Measurements from ENCODE around the gene PLEK. TPM values are rescaled to one million over a fixed set of nuclear protein-coding genes. Genes with fewer than 3 reads are reported as not detected.
A peak's percentile ranks its signal among the peaks of the same experiment; 100 is the strongest.

The PLEK gene
- polyA plus RNA-seq, 1 donor: 8.0 TPM

DNA sequence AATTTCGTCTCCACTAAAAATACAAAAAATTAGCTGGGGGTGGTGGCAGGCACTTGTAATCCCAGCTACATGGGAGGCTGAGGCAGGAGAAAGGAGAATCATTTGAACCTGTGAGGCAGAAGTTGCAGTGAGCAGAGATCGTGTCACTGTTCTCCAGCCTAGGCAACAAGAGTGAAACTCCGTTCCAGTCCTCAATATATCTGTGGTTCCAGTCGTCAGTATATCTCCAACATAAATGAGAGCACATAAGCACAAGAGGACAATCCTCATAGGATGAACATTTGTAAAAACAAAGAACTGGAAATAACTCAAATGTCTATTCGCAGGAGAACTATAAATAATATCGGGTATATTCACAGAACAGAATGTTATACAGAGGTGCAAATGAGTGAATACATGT lies 13.1 kb upstream of the PLEK start:
- no peaks in the 10 kb centered on the region for H3K9me3 ChIP-seq (ENCODE audit: control insufficient read depth, low read depth, low read length)
- H3K4me3 ChIP-seq (ENCODE audit: low read length): no peak overlapping the region
- no peak for DNase-seq
- peaks cover 4% of the 10 kb centered on the region for H3K27me3 ChIP-seq (ENCODE audit: control insufficient read depth, insufficient read depth, low read length)
- no CpG with 5 or more reads among the region's 6 CpGs for WGBS (ENCODE audit: insufficient coverage, low lambda C conversion rate)
- no peaks in the 10 kb centered on the region for H3K36me3 ChIP-seq (ENCODE audit: control insufficient read depth, insufficient read depth, low read length)
- H3K4me1 ChIP-seq (ENCODE audit: control insufficient read depth, insufficient read depth, low read length): no peaks in the 10 kb centered on the region
- no peak overlapping the region for H3K27ac ChIP-seq (ENCODE audit: low read length)

DNA sequence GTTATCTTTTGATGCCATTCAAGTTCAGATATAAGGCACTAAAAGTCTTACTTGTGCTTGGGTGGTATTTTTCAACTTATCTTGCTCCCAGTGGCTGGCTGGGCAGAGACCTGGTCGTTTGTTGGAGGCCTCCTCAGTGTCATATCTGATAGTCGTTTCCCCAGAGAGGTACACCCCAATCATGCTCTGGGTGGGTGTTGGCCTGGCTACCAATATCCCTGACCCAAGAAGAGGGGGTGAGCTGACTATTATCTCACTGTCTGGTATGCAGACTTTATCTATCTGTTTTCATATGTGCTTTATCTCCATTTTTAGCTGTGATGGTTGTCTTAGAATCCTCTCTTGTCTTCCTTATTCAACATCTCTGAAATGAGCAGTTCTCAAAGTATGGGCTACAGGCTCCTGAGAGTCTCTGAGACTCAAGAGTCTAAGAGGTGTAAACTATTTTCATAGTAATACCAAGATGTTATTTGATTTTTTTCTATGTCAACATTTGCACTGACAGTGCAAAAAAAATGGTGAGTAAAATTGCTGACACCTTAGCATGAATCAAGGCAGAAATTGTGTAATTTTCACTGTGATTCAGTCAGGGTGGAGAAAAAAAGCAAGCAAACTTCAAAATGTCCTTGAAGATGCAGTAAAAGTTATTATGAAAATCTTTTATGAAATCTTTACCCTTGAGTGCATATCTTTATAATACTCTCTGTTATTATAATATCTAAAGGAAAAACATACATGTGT lies 12.3 kb upstream of the PLEK start:
- no CpG with 5 or more reads among the region's 2 CpGs for WGBS (ENCODE audit: insufficient coverage, low lambda C conversion rate)
- Histone ChIP-seq H3K9me3 (ENCODE audit: control insufficient read depth, low read depth, low read length) (no peaks in the 10 kb centered on the region), H3K4me1 (ENCODE audit: control insufficient read depth, insufficient read depth, low read length) (no peaks in the 10 kb centered on the region), H3K27me3 (ENCODE audit: control insufficient read depth, insufficient read depth, low read length) (peaks cover 4% of the 10 kb centered on the region), H3K4me3 (ENCODE audit: low read length) (no peak overlapping the region), H3K36me3 (ENCODE audit: control insufficient read depth, insufficient read depth, low read length) (no peaks in the 10 kb centered on the region), H3K27ac (ENCODE audit: low read length) (no peak overlapping the region)
- no peak for DNase-seq

DNA sequence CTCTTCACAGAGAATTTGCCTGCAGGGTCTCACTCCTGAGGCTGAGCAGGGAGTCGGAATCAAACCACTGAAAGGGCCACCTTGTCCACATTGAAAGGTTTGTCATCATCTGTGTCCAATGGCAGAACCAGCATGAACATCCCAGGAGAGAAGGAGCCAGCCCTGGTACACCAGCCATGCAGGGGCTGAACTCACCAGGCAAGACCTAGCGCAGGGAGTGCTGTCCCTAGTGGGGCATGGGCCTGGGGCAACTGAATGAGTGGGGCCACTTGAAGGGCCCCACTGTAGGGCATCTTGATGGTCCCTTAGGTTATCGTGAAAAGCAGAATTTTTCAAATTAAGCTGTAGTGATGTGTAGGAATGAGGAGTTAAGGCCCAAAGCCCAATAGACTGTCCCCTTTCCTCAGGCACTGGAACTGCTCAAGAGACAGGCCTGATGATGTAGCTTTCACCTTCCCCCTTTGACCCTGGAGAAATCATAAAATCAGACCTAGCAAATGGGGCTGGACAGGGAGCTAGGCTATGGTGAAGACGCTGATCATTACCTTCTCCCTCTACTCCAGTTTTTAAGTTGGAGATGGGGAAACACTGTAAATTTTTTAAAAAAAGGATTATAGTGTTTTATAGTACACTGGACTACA lies 8.4 kb upstream of the PLEK start:
- WGBS (ENCODE audit: insufficient coverage, low lambda C conversion rate): no CpG with 5 or more reads among the region's 4 CpGs
- Histone ChIP-seq H3K36me3 (ENCODE audit: control insufficient read depth, insufficient read depth, low read length) (no peaks in the 10 kb centered on the region), H3K4me1 (ENCODE audit: control insufficient read depth, insufficient read depth, low read length) (no peaks in the 10 kb centered on the region), H3K27ac (ENCODE audit: low read length) (no peak overlapping the region), H3K4me3 (ENCODE audit: low read length) (no peak overlapping the region), H3K9me3 (ENCODE audit: control insufficient read depth, low read depth, low read length) (no peaks in the 10 kb centered on the region), H3K27me3 (ENCODE audit: control insufficient read depth, insufficient read depth, low read length) (peaks cover 4% of the 10 kb centered on the region)
- no peak for DNase-seq

DNA sequence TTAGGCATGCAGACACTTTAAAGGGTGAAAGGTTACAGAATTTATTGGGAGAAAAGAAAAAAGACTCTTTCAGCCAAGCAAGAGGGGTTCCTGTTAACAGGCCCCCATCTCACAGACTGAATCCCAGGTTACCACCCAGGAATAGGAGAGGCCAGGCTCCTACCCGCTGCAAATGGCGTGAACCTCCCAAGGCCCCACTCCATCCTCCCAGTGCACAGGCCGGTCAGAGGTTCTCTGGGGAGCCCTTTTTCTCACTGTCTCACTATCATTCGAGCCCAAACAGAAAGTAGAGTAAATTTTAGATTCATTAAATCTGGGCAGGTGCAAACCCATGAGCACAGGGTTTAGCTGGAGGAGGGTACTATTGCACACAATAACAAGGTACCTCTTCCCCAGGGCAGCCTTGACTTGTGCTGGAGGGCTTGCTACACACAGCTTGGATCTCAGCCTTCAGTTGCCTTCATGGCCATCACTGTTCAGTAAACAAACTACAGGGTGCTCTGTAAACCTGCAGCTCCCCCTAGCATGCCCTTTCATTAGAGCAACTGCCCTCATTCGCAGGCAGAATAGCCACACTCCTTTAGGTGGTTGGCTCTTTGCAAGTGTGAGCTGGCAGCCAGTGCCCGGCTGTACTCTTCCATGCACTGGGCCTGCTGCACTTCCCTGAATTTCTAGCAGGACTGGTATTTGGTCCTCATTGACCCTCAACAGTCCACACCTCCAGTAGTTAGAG lies 7.3 kb upstream of the PLEK start:
- H3K9me3 ChIP-seq (ENCODE audit: control insufficient read depth, low read depth, low read length): no peaks in the 10 kb centered on the region
- H3K4me3 ChIP-seq (ENCODE audit: low read length): no peak overlapping the region
- no peak overlapping the region for H3K27ac ChIP-seq (ENCODE audit: low read length)
- peak in 1 of 2 donors; percentile 7 for DNase-seq
- peaks cover under 1% of the 10 kb centered on the region for H3K27me3 ChIP-seq (ENCODE audit: control insufficient read depth, insufficient read depth, low read length)
- no CpG with 5 or more reads among the region's 6 CpGs for WGBS (ENCODE audit: insufficient coverage, low lambda C conversion rate)
- no peaks in the 10 kb centered on the region for H3K4me1 ChIP-seq (ENCODE audit: control insufficient read depth, insufficient read depth, low read length)
- no peaks in the 10 kb centered on the region for H3K36me3 ChIP-seq (ENCODE audit: control insufficient read depth, insufficient read depth, low read length)

DNA sequence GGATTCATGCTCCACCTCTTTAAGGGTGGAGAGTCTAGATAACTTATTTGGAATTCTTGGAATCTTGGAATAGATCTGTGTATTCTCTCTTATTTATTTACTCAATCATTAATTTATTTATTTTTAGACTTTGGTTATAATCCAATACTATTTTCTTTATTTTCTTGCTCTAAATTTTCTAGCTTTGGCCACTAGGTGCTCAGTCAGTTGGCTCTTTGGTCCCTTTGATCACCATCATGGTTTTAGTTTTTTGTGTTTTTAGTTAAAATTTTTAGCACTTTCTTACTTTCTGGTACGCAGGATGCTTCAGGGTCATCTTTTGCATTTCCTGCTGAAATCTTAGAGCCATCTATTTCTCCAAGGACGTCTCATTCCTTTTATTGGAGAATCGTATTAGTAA lies 5.2 kb upstream of the PLEK start:
- no peaks in the 10 kb centered on the region for H3K4me1 ChIP-seq (ENCODE audit: control insufficient read depth, insufficient read depth, low read length)
- H3K9me3 ChIP-seq (ENCODE audit: control insufficient read depth, low read depth, low read length): no peaks in the 10 kb centered on the region
- H3K4me3 ChIP-seq (ENCODE audit: low read length): no peak overlapping the region
- H3K36me3 ChIP-seq (ENCODE audit: control insufficient read depth, insufficient read depth, low read length): no peaks in the 10 kb centered on the region
- WGBS (ENCODE audit: insufficient coverage, low lambda C conversion rate): 90% methylated on average over 2 of the region's 3 CpGs
- DNase-seq: no peak
- H3K27ac ChIP-seq (ENCODE audit: low read length): no peak overlapping the region
- no peaks in the 10 kb centered on the region for H3K27me3 ChIP-seq (ENCODE audit: control insufficient read depth, insufficient read depth, low read length)

DNA sequence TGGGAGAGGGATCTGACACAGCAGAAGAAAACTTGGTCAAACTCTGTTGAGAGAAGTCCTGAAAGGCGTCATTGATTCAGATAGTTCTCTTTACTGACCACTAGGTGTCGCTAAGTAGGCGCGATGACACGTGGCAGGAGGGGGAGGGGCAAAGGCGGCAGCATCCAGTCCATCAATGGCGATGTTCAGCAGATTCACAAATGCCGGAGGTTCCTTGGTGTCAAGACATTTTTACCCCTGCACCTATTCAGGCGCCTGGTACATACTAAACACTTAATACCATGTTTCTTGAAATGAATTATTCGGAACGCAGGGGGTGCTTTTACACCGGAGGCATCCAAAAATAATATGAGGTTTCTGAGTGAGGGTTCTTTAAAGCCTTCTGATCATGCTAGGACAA lies 3.0 kb upstream of the PLEK start:
- WGBS (ENCODE audit: insufficient coverage, low lambda C conversion rate): 82% methylated on average over 3 of the region's 12 CpGs
- Histone ChIP-seq H3K4me1 (ENCODE audit: control insufficient read depth, insufficient read depth, low read length) (no peaks in the 10 kb centered on the region), H3K36me3 (ENCODE audit: control insufficient read depth, insufficient read depth, low read length) (no peaks in the 10 kb centered on the region), H3K9me3 (ENCODE audit: control insufficient read depth, low read depth, low read length) (no peaks in the 10 kb centered on the region), H3K4me3 (ENCODE audit: low read length) (no peak overlapping the region), H3K27me3 (ENCODE audit: control insufficient read depth, insufficient read depth, low read length) (peaks cover 3% of the 10 kb centered on the region), H3K27ac (ENCODE audit: low read length) (no peak overlapping the region)
- DNase-seq: peak; percentile 29 to 50

DNA sequence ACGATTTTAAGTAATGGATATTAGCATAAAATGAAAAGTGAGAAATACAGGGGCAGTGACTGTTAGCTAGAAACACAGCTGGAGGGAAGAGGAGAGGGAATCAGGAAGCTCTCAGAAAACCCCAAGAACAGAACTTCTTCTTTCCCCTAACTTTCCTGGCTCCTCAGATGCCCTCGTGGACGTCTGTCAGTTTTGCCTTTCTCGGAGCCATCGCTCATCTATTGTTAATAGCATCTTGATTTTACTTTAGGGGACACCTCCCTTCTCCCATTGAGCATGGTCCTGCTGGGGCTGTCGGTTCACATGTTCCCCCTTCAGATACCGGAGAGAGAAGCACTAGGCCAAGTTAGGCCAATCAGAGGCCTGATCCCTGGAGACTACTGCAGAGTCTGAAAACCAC lies 2.3 kb upstream of the PLEK start:
- Histone ChIP-seq H3K36me3 (ENCODE audit: control insufficient read depth, insufficient read depth, low read length) (no peaks in the 10 kb centered on the region), H3K27me3 (ENCODE audit: control insufficient read depth, insufficient read depth, low read length) (peaks cover 3% of the 10 kb centered on the region), H3K4me1 (ENCODE audit: control insufficient read depth, insufficient read depth, low read length) (no peaks in the 10 kb centered on the region), H3K27ac (ENCODE audit: low read length) (no peak overlapping the region), H3K4me3 (ENCODE audit: low read length) (no peak overlapping the region), H3K9me3 (ENCODE audit: control insufficient read depth, low read depth, low read length) (no peaks in the 10 kb centered on the region)
- no CpG with 5 or more reads among the region's 7 CpGs for WGBS (ENCODE audit: insufficient coverage, low lambda C conversion rate)
- no peak for DNase-seq

DNA sequence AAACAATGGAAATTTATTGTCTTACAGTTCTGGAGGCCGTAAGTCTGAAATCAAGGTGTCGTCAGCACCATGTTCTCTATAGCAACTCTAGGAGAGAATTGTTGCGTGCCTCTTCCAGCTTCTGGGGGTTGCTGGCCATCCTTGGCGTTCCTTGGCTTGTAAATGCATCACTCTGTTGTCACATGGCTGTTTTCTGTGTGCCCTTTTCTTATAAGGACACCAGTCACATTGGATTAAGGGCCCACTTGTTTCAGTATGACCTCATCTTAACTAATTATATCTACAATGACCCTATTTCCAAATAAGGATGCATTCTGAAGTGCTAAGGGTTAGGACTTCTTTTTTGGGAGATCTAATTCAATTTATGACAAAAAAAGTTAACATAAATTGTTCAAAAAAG lies 1.4 kb upstream of the PLEK start:
- no peak for DNase-seq
- no peaks in the 10 kb centered on the region for H3K9me3 ChIP-seq (ENCODE audit: control insufficient read depth, low read depth, low read length)
- H3K27me3 ChIP-seq (ENCODE audit: control insufficient read depth, insufficient read depth, low read length): peaks cover 3% of the 10 kb centered on the region
- no peak overlapping the region for H3K4me3 ChIP-seq (ENCODE audit: low read length)
- H3K4me1 ChIP-seq (ENCODE audit: control insufficient read depth, insufficient read depth, low read length): no peaks in the 10 kb centered on the region
- H3K36me3 ChIP-seq (ENCODE audit: control insufficient read depth, insufficient read depth, low read length): no peaks in the 10 kb centered on the region
- no CpG with 5 or more reads among the region's 4 CpGs for WGBS (ENCODE audit: insufficient coverage, low lambda C conversion rate)
- H3K27ac ChIP-seq (ENCODE audit: low read length): no peak overlapping the region

DNA sequence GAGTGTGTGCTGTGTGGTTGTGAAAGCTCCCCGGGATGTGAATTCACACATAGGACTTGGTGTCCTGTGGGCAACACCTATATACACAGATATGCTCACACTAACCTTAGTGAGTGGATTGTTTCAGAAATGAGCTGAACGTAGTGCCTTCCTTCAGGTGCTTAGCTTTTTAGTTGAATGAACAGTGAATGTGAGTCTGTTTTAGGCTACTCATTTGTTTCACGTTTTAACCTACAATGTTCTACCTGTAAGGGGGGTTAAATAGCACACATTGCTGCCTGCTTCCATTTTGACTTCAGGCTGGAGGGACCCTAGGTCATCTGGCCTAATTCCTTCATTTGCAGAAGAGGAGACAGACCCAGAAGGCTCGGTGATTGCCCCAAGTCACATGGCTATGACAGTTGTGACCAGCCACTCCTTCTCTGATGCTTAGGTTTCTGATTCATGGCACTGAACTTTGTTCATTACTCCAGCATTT lies 1.0 kb downstream of the PLEK start:
- H3K4me1 ChIP-seq (ENCODE audit: control insufficient read depth, insufficient read depth, low read length): no peaks in the 10 kb centered on the region
- no peaks in the 10 kb centered on the region for H3K36me3 ChIP-seq (ENCODE audit: control insufficient read depth, insufficient read depth, low read length)
- no peak overlapping the region for H3K27ac ChIP-seq (ENCODE audit: low read length)
- no peak overlapping the region for H3K4me3 ChIP-seq (ENCODE audit: low read length)
- no CpG with 5 or more reads among the region's 4 CpGs for WGBS (ENCODE audit: insufficient coverage, low lambda C conversion rate)
- no peaks in the 10 kb centered on the region for H3K9me3 ChIP-seq (ENCODE audit: control insufficient read depth, low read depth, low read length)
- H3K27me3 ChIP-seq (ENCODE audit: control insufficient read depth, insufficient read depth, low read length): peaks cover 3% of the 10 kb centered on the region
- DNase-seq: peak in 1 of 2 donors; percentile 14

DNA sequence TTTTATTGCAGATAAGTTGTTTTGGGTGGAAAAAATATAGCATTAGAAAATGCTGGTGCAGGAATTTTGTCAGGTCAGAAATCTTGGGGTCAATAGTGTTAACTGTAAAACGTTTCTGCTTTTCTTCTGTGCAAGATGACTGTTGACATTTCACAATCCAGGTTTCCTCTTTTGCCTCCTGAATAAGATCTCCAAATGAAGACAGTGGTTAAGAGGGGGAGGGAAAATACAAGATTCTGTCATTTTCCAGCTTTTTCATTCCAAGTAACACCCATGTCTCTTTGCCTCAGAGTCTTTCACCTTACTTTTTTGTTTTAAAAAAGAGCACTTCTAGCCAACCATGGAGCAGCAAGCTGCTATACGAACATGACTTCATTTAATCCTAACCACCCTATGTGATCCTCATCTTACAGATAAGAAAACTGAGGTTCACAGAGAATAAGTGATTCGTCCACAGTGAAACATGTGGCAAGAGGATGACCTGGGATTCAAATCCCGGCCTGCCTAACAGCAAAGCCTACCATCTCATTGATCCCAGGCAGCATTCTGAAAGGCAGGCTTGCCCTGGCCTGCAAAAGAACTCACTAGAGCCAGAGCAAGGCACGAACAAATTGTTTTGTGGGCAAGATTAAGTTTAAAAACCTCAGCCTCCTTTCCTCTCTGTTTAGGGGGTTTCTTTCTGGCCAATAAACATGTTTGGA lies 3.0 kb downstream of the PLEK start:
- Histone ChIP-seq H3K4me1 (ENCODE audit: control insufficient read depth, insufficient read depth, low read length) (no peaks in the 10 kb centered on the region), H3K4me3 (ENCODE audit: low read length) (no peak overlapping the region), H3K36me3 (ENCODE audit: control insufficient read depth, insufficient read depth, low read length) (no peaks in the 10 kb centered on the region), H3K27ac (ENCODE audit: low read length) (no peak overlapping the region), H3K27me3 (ENCODE audit: control insufficient read depth, insufficient read depth, low read length) (peaks cover 3% of the 10 kb centered on the region), H3K9me3 (ENCODE audit: control insufficient read depth, low read depth, low read length) (no peaks in the 10 kb centered on the region)
- no CpG with 5 or more reads among the region's 5 CpGs for WGBS (ENCODE audit: insufficient coverage, low lambda C conversion rate)
- no peak for DNase-seq

Measured in large intestine (tissue), 3 donors.